GM18508 (cell line): ENCODE data around the gene RNF17.
"Not testable (repeated sequence)": the region's sequence is repeated elsewhere in the genome, so short reads cannot be mapped to it uniquely, and the experiment has no call there.

ENCODE experiments used
- ATAC-seq: cut with Tn5 transposase; IDR thresholded peaks from one replicate; pipeline ENCODE4 v1.9.1; 2021; ENCODE audit warnings: moderate number of reproducible peaks; ENCODE audit not compliant: insufficient read depth, unreplicated experiment

The RNF17 gene

GRCh38 chr13:24744247-24744646 lies 19.7 kb upstream of the RNF17 start:
- ATAC-seq, result no peak

- no peak for ATAC-seq
Observed at GRCh38 chr13:24745516-24745860, 18.5 kb upstream of the RNF17 start.

GRCh38 chr13:24745861-24746617 lies 17.9 kb upstream of the RNF17 start:
- no peak for ATAC-seq

- ATAC-seq, result no peak
Observed at GRCh38 chr13:24746618-24747247, 17.2 kb upstream of the RNF17 start.

- no peak for ATAC-seq
Observed at GRCh38 chr13:24747248-24748060, 16.5 kb upstream of the RNF17 start.

GRCh38 chr13:24748061-24748400 lies 15.9 kb upstream of the RNF17 start:
- no peak for ATAC-seq

GRCh38 chr13:24759197-24759596 lies 4.8 kb upstream of the RNF17 start:
- no peak for ATAC-seq

GRCh38 chr13:24764276-24764630 lies 284 bp downstream of the RNF17 start:
- ATAC-seq, result no peak

GRCh38 chr13:24777171-24777570 lies 13.2 kb downstream of the RNF17 start:
- ATAC-seq, result no peak

GRCh38 chr13:24784319-24784718 lies 20.4 kb downstream of the RNF17 start:
- no peak for ATAC-seq

- no peak for ATAC-seq
Observed at GRCh38 chr13:24788538-24788937, 24.6 kb downstream of the RNF17 start.

- ATAC-seq, result no peak
Observed at GRCh38 chr13:24802074-24802473, 38.1 kb downstream of the RNF17 start.

- ATAC-seq, result no peak
Observed at GRCh38 chr13:24821207-24821606, 57.2 kb downstream of the RNF17 start.

- ATAC-seq, result no peak
Observed at GRCh38 chr13:24822640-24823039, 58.7 kb downstream of the RNF17 start.

- not testable (repeated sequence) for ATAC-seq
Observed at GRCh38 chr13:24823122-24823710, 59.2 kb downstream of the RNF17 start.

GRCh38 chr13:24827799-24828198 lies 63.8 kb downstream of the RNF17 start:
- ATAC-seq, result no peak

- no peak for ATAC-seq
Observed at GRCh38 chr13:24834902-24835510, 71.0 kb downstream of the RNF17 start.

GRCh38 chr13:24837528-24837927 lies 73.6 kb downstream of the RNF17 start:
- not testable (repeated sequence) for ATAC-seq

GRCh38 chr13:24842549-24843274 lies 78.7 kb downstream of the RNF17 start:
- no peak for ATAC-seq

- ATAC-seq, result no peak
Observed at GRCh38 chr13:24851546-24851945, 87.6 kb downstream of the RNF17 start.
